HEK293T (cell line): ENCODE data around the gene SCML1.

Experiments
- CTBP1 ChIP-seq: fragments of 450-650 bp; IDR thresholded peaks from 2 replicates; pipeline ENCODE4 v1.6.1; 2016; ENCODE audit warnings: borderline replicate concordance
- ELF4 ChIP-seq: fragments of 450-650 bp; IDR thresholded peaks from 2 replicates; pipeline ENCODE4 v1.6.1; 2017; ENCODE audit warnings: antibody characterized with exemption

DNA sequence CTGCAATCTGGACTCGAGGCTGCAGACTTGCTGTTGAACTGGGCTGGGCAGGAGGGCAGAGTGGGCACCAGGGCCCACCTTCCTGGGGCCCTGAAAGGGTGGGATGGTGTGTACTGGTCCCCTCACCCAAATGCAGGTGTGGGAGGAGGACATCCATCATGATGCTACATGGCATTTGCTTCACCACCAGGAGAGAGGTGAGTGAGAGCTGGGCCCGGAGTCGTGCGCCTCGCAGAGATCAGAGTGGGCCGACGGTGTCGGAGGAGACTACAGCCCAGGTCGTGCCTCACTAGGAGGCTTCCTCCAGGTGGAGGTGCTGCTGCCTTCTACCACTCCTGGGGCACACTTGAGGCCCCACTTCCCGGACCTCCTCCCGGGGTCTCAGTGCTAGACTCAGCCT is 50.3 kb downstream of the SCML1 start:
- TF ChIP-seq CTBP1, result no peak
- TF ChIP-seq ELF4, result no peak
